Measurements from ENCODE around the gene ITGBL1.

Gene ITGBL1

GRCh38 chr13:101452519-101453485, at the start of gene ITGBL1:
TSS of gene ITGBL1 (plus strand) at chr13:101452675. CDS start at chr13:101452834, 159 bp downstream.
- no peak for DNase-seq (ENCODE audit: low read depth)

DNA sequence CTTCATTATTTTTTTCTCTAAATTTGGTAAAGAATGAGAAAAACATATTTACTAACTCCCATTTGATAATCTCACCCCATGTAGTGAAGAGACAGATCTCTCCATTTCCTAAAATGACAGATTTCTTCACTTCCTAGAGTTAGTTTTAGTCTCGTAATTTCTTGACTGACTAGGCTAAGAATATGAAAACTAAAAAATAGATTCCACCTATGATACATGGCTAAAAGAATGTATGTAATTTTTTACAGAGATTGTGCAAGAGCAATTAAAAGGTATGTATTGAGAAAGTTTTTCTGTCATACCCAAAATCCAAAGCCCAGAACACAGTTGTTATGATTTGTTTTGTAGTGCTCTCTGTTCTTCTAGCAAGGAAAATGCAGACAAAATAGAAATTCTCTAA, 45.7 kb upstream of the ITGBL1 start:
- no peak for DNase-seq (ENCODE audit: low read depth)

DNA sequence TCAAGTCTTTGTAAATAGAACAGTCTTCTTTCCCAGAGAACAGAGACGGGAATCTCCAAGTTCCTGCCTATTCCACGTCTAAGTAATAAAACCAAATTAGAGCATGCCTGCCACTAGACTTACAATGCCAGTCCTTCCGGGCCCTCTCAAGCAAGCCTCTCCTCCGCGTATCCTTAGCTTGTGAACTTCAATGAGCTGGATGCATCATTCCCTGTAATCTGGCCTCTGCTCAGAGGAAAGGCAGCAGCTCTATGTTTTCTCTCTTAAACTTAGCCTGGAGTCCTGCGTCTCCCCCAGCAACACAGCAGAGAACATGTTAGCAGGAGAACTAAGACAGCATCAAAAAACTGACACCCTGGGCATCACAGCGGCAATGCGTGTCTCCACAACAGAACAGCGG, 44.3 kb upstream of the ITGBL1 start:
- no peak for DNase-seq (ENCODE audit: low read depth)

- DNase-seq (ENCODE audit: low read depth) = no peak
Observed at GRCh38 chr13:101408992-101409656, 43.4 kb upstream of the ITGBL1 start.

DNA sequence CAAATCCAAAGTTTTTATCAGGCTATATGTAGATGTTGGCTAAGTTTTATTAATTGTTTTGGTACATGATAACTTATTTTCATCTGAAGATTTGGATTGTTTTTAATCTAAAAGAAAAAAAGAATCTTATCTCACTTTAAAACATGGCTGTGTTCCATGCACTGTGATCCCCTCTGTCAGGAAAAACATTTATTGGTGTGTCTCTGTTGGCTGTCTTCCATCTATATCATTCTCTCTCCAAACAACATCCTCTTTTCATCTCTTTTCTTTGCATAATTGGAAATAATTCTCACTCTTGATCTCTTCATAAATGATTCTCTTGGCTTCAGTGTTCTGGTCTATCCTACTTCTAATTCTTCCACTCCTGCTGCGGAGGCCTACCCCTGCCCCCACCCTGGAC, 40.4 kb upstream of the ITGBL1 start:
- no peak for DNase-seq (ENCODE audit: low read depth)

DNA sequence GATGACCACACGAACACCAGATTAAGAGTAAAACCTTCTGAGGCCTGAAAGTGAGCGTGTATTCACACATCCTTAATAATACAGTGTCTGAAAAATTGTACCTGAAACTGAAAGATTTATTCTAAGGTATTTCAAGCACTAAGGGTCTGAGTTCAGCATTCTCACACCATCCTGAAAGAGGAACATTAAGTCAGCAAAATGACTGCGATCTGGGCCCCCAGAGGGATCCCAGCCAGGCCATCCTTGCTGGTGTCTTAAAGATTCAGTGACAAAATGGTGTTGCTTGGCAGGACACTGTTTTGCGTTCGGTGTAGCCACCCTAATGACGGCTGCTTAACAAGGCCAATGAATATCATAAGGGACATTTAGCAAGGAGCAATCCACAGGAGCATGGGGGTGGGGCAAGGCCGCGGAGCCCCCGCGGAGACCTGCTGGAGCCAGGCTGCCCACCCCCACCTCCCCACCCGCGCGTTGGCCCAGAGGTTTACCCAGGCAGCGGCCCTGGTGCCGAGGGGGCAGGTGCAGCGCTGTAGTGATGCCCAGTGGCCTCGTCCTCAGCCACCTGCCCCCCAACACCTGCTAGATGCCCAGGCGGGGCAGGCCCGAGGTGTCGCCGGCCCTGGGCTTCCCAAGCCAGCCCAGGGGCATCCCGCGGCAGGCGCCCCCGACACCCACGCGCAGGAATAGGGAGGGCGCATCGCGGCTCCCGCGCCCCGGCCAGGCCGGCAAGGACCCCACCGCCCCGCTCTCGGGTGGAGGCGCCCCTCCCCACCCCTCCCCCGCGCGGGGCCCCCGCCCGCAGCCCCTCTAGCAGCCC, 36.9 kb upstream of the ITGBL1 start:
- DNase-seq (ENCODE audit: low read depth) = no peak

GRCh38 chr13:101416181-101417042, 36.1 kb upstream of the ITGBL1 start, which contains the start of gene NALCN:
TSS of gene NALCN (minus strand) at chr13:101416508. CDS start at chr13:101399126, 17,382 bp downstream.
- DNase-seq (ENCODE audit: low read depth) = no peak

DNA sequence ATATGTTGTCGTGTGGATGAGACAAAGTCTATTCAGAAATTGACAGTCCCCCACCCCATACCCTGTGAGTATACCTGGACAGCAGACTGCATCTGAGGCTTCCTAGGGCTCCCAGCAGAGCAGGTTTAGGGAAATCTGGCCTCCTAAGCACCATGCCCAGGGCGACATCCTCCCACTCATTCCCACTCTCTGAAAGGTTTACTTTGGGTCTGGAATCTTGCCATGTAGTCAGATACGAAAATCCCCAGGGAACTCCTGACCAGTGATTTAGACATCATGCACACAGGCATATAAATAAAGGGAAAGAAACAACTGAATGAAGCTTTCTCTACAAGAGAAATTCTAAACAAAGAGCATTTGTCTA, 35.5 kb upstream of the ITGBL1 start:
- DNase-seq (ENCODE audit: low read depth) = no peak

- no peak for DNase-seq (ENCODE audit: low read depth)
Observed at GRCh38 chr13:101417501-101417900, 35.0 kb upstream of the ITGBL1 start.

DNA sequence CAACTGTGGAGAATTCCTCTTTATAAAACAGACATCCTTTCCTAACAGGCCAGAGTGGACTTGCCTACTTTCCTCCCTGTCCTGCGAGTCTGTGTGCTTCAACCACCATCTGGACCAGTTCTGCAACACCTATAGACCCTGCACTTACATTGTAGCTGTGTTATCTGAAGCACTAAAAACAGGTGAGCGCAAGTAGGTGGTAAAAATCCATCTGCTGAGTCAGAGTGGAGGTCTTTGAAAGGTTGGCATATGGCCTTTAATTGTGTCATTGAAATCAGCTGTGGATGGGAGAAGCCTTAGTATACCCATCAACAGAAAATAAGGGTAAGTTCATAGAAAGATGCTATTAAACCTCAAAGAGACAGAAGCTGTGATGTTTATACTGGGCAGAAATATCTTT, 28.6 kb upstream of the ITGBL1 start:
- DNase-seq (ENCODE audit: low read depth) = no peak

DNA sequence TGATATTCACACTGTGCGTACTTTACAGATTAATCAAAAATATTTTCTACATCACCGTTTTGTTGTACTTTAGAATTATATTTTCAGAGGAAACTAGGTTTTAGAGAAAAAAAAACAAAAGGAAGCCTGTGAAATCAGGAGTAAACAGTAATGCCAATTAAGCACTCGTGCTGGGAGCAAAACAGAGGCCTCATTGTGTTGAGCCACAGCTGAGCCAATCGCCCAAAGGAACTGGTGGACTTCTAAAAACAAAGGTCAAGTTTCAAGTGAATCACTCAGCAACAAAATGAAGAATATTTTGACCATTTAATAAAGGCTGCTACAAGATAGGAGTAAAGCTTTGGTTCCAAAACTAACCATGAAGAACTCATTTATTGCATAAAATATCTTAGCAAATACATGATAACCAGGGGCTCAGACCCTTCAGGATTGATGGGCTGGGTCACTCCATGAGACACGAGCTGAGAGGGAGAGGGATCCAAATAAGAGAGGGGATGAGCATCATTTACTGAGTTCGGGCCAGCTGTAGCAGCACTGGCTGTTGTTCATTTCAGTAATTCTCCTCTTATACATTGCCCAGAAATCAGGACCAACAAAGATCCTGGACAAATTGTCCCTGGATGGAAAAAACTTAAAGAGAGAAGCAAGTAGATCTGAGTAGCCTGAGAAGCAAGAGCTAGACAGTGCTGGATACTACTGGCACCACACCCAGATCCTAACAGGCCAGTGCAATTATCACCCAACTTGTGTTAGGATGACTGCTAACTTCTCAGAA, 27.9 kb upstream of the ITGBL1 start:
- DNase-seq (ENCODE audit: low read depth) = no peak

GRCh38 chr13:101425156-101425471, 27.4 kb upstream of the ITGBL1 start:
- DNase-seq (ENCODE audit: low read depth) = no peak

DNA sequence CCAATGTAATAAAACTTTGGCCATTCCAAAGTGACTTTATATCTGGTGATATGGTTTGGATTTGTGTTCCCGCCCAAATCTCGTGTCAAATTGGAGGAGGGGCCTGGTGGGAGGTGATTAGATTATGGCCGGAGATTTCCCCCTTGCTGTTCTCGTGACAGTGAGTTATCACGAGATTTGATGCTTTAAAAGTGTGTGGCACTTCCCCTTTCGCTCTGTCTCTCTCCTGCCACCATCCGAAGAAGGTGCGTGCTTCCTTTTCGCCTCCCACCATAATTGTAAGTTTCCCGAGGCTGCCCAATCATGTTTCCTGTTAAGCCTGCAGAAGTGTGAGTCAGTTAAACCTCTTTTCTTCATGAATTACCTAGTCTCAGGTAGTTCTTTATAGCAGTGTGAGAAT, 26.9 kb upstream of the ITGBL1 start:
- no peak for DNase-seq (ENCODE audit: low read depth)

DNA sequence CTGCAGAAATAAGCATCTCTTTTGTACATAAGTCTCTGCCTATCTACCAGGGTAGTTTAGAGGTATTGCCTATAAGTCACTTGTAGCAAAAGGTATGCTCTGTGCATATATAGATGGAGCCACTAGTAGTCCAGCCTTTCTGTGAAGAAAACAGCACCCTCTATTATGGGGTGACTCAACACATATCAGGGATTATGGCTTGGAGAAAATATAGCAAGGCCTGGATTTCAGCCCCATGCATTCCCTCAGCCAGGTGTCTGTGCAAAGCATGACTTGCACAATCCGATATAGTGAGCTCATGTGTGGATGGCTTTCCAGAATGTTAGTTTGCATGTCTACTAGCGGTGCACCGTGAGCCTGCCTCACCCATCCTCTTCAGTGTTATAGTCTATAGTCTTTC, 22.7 kb upstream of the ITGBL1 start:
- no peak for DNase-seq (ENCODE audit: low read depth)

GRCh38 chr13:101433895-101434294, 18.6 kb upstream of the ITGBL1 start:
- no peak for DNase-seq (ENCODE audit: low read depth)

GRCh38 chr13:101434486-101434885, 18.0 kb upstream of the ITGBL1 start:
- DNase-seq (ENCODE audit: low read depth) = no peak

- DNase-seq (ENCODE audit: low read depth) = no peak
Observed at GRCh38 chr13:101447852-101448251, 4.6 kb upstream of the ITGBL1 start.

- no peak for DNase-seq (ENCODE audit: low read depth)
Observed at GRCh38 chr13:101449790-101450748, 2.4 kb upstream of the ITGBL1 start.

GRCh38 chr13:101450749-101451130, 1.7 kb upstream of the ITGBL1 start:
- DNase-seq (ENCODE audit: low read depth) = no peak

GRCh38 chr13:101451641-101452040, 834 bp upstream of the ITGBL1 start:
- no peak for DNase-seq (ENCODE audit: low read depth)

All from activated T-cell treated with anti-CD3 and anti-CD28 coated beads for 24 hours (primary cell).